Fibroblast of villous mesenchyme (primary cell): ENCODE results near the gene DPY30. TPM values are rescaled to one million over a fixed set of nuclear protein-coding genes. Genes with fewer than 3 reads are reported as not detected.

Experiments used
- DNase-seq: peaks from one replicate; pipeline ENCODE4 v3.0.0-alpha.2; 2010; ENCODE audit warnings: low read depth
- H3K4me3 ChIP-seq: 2 replicates; pipeline ENCODE4 v1.5.1; 2011; ENCODE audit warnings: low read depth, mild to moderate bottlenecking, low read length
- CTCF ChIP-seq: IDR thresholded peaks from 2 replicates; pipeline ENCODE4 v1.5.1; 2012; ENCODE audit warnings: low read depth, mild to moderate bottlenecking, low read length; ENCODE audit not compliant: insufficient read depth
- total RNA-seq: library from RNA; depleted of rRNA; stranded (reverse); fragments of >200 nt; gene quantifications from 2 replicates; pipeline ENCODE4 v1.2.3, GENCODE V29; 2012

DPY30 gene
- total RNA-seq, 1 donor = 63.9 TPM

- H3K4me3 ChIP-seq = no peak overlapping the region
- no peak for TF ChIP-seq CTCF
- DNase-seq = no peak
Observed at GRCh38 chr2:31996571-31997150, 42.9 kb downstream of the DPY30 start.

DNA sequence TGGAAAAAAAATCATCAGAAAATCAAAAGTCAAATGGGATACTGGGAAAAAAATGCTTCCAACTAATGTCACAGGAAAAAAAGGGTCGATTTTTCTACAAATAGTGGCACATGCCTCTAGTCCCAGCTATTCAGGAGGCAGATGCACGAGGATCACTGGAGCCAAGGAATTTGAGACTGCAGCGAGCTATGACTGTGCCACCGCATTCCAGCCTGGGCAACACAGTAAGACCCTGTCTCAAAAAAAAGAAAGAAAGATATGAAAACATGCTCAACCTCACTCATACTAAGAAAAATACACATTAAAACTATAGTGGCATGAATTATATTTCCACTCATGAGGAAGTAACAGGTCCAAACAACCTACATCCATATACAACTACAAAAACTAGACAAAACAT lies 46.7 kb downstream of the DPY30 start:
- TF ChIP-seq CTCF = no peak
- H3K4me3 ChIP-seq = no peak overlapping the region
- no peak for DNase-seq

DNA sequence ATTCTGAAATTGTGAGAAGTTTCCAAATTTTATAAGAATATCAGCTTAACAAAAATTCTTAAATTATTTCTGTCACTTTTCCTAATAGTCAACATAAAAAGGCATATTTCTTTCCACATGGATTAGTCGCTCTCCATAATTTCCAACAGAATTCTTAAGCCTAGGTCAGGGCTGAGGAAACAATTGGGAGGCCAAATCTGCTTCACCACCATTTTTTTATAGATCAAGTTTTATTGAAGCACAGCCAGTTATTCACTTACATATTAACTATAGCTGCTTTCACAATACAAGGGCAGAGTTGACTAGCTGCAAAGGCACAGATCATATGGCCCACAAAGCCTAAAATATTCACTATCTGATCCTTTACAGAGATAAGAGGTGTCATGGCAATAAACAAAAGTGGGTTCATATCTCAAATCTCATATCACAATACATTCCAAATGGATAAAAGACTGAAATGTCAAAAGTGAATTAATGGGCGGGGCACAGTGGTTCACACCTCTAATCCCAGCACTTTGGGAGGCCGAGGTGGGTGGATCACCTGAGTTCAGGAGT lies 47.5 kb downstream of the DPY30 start:
- TF ChIP-seq CTCF = no peak
- DNase-seq = no peak
- H3K4me3 ChIP-seq = no peak overlapping the region

- TF ChIP-seq CTCF = no peak
- DNase-seq = no peak
- no peak overlapping the region for H3K4me3 ChIP-seq
Observed at GRCh38 chr2:31989946-31990345, 49.7 kb downstream of the DPY30 start.

DNA sequence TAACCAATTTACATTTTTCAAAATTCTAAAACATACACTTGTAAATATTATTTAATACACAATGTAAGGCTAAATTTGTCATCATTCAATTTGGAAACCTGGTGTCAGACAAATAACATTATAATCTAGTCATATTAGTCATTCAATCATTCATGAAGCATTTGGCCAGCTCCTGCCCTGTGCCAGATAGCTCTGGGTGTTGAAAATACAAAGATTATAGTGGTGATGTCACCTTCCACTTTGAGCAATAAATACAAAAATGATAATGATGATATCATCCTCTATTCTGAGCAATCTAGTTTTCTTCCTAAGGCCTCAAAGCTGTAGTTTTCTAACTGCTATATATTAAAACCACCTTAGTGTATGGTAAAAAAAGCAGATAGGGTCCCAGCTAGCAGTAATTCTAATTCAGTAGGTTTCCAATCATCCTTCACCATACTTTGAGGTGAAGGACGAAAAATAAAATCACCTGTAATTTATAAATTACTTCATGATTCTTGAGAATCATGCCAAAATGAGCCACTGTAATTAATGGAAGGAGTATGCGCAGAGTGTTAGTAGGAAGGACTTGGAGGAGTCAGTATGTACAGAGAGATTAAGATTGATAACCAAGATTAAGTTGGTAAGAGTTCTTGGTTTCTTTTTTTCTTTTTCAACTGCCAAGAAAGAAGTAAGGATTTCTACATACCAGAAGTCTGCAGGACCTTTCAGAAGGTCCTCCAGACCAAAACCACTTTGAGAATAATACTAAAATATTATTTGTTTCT lies 52.0 kb downstream of the DPY30 start:
- H3K4me3 ChIP-seq = no peak overlapping the region
- peak; percentile 34 for DNase-seq
- TF ChIP-seq CTCF = no peak

DNA sequence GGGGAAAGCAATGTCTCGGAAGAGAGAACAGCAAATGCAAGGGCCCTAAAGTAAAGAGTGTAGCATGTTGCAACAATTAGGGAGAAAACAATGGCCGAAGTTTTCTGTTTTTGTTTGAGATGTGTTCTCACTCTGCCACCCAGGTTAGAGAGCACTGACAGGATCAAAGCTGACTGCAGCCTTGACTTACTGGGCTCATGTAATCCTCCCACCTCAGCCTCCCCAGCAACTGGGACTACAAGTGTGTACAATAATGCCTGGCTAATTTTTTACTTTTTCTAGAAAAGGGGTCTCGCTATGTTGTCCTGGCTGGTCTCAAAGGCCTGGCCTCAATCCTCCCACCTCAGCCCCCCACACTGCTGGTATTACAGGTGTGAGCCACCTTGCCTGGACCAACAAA lies 52.7 kb downstream of the DPY30 start:
- no peak overlapping the region for H3K4me3 ChIP-seq
- no peak for DNase-seq
- TF ChIP-seq CTCF = no peak
